ENCODE results near the gene TNFRSF18. TPM values are rescaled to one million over a fixed set of nuclear protein-coding genes. Genes with fewer than 3 reads are reported as not detected.

Gene TNFRSF18
- polyA plus RNA-seq, 3 donors from 2014 or later, result 56.4 to 136 (median 105) TPM

- no peak for DNase-seq
- no peaks in the 10 kb centered on the region for H3K36me3 Mint-ChIP-seq
- no peaks in the 10 kb centered on the region for H3K9me3 Mint-ChIP-seq
- peaks cover 11 to 15% of the 10 kb centered on the region in 2 donors for H3K4me1 Mint-ChIP-seq
- H3K27ac Mint-ChIP-seq, result no peak overlapping the region
- no peak overlapping the region for H3K4me3 Mint-ChIP-seq
- peaks cover 6 to 13% (median 8%) of the 10 kb centered on the region in 3 donors for H3K27me3 Mint-ChIP-seq (ENCODE audit: low read depth in 3 of 3)
Measured at GRCh38 chr1:1167398-1167821, 39.0 kb downstream of the TNFRSF18 start.

- DNase-seq, result no peak
- H3K9me3 Mint-ChIP-seq, result no peaks in the 10 kb centered on the region
- H3K4me3 Mint-ChIP-seq, result peak overlapping the region in 1 of 5 donors; percentile 29
- peaks cover 8 to 15% of the 10 kb centered on the region in 2 donors for H3K4me1 Mint-ChIP-seq
- H3K36me3 Mint-ChIP-seq, result no peaks in the 10 kb centered on the region
- peaks cover 5 to 12% (median 6%) of the 10 kb centered on the region in 3 donors for H3K27me3 Mint-ChIP-seq (ENCODE audit: low read depth in 3 of 3)
- H3K27ac Mint-ChIP-seq, result peak overlapping the region in 1 of 6 donors; percentile 92
Measured at GRCh38 chr1:1166642-1167397, 39.6 kb downstream of the TNFRSF18 start.

- Mint-ChIP-seq H3K9me3 (no peaks in the 10 kb centered on the region), H3K36me3 (no peaks in the 10 kb centered on the region), H3K27ac (peak overlapping the region; percentile 23 to 92 (median 80)), H3K4me3 (peak overlapping the region; percentile 60 to 73 (median 62)), H3K4me1 (peaks cover 8 to 15% of the 10 kb centered on the region in 2 donors), H3K27me3 (ENCODE audit: low read depth in 3 of 3) (peaks cover 5 to 12% (median 6%) of the 10 kb centered on the region in 3 donors)
- peak; percentile 66 to 77 (median 73) for DNase-seq
Measured at GRCh38 chr1:1165900-1166421, 40.4 kb downstream of the TNFRSF18 start.

- H3K27me3 Mint-ChIP-seq (ENCODE audit: low read depth in 3 of 3), result peaks cover 5 to 11% (median 6%) of the 10 kb centered on the region in 3 donors
- H3K4me1 Mint-ChIP-seq, result peaks cover 8 to 15% of the 10 kb centered on the region in 2 donors
- peak overlapping the region; percentile 30 to 73 (median 62) for H3K4me3 Mint-ChIP-seq
- no peak for DNase-seq
- H3K9me3 Mint-ChIP-seq, result no peaks in the 10 kb centered on the region
- no peaks in the 10 kb centered on the region for H3K36me3 Mint-ChIP-seq
- H3K27ac Mint-ChIP-seq, result peak overlapping the region in 5 of 6 donors; percentile 69 to 92 (median 81)
Measured at GRCh38 chr1:1165485-1165884, 40.9 kb downstream of the TNFRSF18 start.

GRCh38 chr1:1164701-1165451 is 41.5 kb downstream of the TNFRSF18 start:
- Mint-ChIP-seq H3K4me3 (no peak overlapping the region), H3K9me3 (no peaks in the 10 kb centered on the region), H3K36me3 (no peaks in the 10 kb centered on the region), H3K27ac (no peak overlapping the region), H3K4me1 (peaks cover 8 to 15% of the 10 kb centered on the region in 2 donors), H3K27me3 (ENCODE audit: low read depth in 3 of 3) (peaks cover 1 to 13% (median 6%) of the 10 kb centered on the region in 3 donors)
- no peak for DNase-seq

GRCh38 chr1:1164361-1164700 is 42.1 kb downstream of the TNFRSF18 start:
- H3K27me3 Mint-ChIP-seq (ENCODE audit: low read depth in 3 of 3), result peaks cover 0 to 14% (median 6%) of the 10 kb centered on the region in 3 donors

GRCh38 chr1:1163538-1164070 is 42.8 kb downstream of the TNFRSF18 start:
- H3K4me1 Mint-ChIP-seq, result peaks cover 10 to 15% of the 10 kb centered on the region in 2 donors
- H3K27ac Mint-ChIP-seq, result no peak overlapping the region
- no peak for DNase-seq
- no peaks in the 10 kb centered on the region for H3K36me3 Mint-ChIP-seq
- H3K4me3 Mint-ChIP-seq, result no peak overlapping the region
- H3K27me3 Mint-ChIP-seq (ENCODE audit: low read depth in 3 of 3), result peaks cover 0 to 14% (median 7%) of the 10 kb centered on the region in 3 donors
- H3K9me3 Mint-ChIP-seq, result no peaks in the 10 kb centered on the region

More at GRCh38 chr1:1164361-1164700, 42.1 kb downstream of the TNFRSF18 start:
- Mint-ChIP-seq H3K9me3 (no peaks in the 10 kb centered on the region), H3K4me3 (peak overlapping the region in 1 of 5 donors; percentile 35), H3K27ac (peak overlapping the region in 1 of 6 donors; percentile 62), H3K4me1 (peaks cover 8 to 15% of the 10 kb centered on the region in 2 donors), H3K36me3 (no peaks in the 10 kb centered on the region)
- DNase-seq, result no peak

- Mint-ChIP-seq H3K9me3 (no peaks in the 10 kb centered on the region), H3K4me3 (no peak overlapping the region), H3K36me3 (no peaks in the 10 kb centered on the region), H3K27me3 (ENCODE audit: low read depth in 3 of 3) (peaks cover 0 to 14% (median 7%) of the 10 kb centered on the region in 3 donors), H3K27ac (no peak overlapping the region), H3K4me1 (peaks cover 10 to 15% of the 10 kb centered on the region in 2 donors)
- no peak for DNase-seq
Measured at GRCh38 chr1:1162597-1163537, 43.5 kb downstream of the TNFRSF18 start.

GRCh38 chr1:1161683-1162079 is 44.7 kb downstream of the TNFRSF18 start:
- no peaks in the 10 kb centered on the region for H3K9me3 Mint-ChIP-seq
- no peak overlapping the region for H3K4me3 Mint-ChIP-seq
- no peaks in the 10 kb centered on the region for H3K36me3 Mint-ChIP-seq

GRCh38 chr1:1161078-1161682 is 45.2 kb downstream of the TNFRSF18 start:
- DNase-seq, result no peak
- H3K36me3 Mint-ChIP-seq, result no peaks in the 10 kb centered on the region
- peaks cover 8 to 14% of the 10 kb centered on the region in 2 donors for H3K4me1 Mint-ChIP-seq
- no peak overlapping the region for H3K27ac Mint-ChIP-seq
- H3K9me3 Mint-ChIP-seq, result no peaks in the 10 kb centered on the region
- H3K4me3 Mint-ChIP-seq, result no peak overlapping the region
- H3K27me3 Mint-ChIP-seq (ENCODE audit: low read depth in 3 of 3), result peaks cover 0 to 12% (median 7%) of the 10 kb centered on the region in 3 donors

More at GRCh38 chr1:1161683-1162079, 44.7 kb downstream of the TNFRSF18 start:
- Mint-ChIP-seq H3K27ac (no peak overlapping the region), H3K4me1 (peaks cover 10 to 15% of the 10 kb centered on the region in 2 donors), H3K27me3 (ENCODE audit: low read depth in 3 of 3) (peaks cover 0 to 14% (median 7%) of the 10 kb centered on the region in 3 donors)
- no peak for DNase-seq

GRCh38 chr1:1160281-1160930 is 46.0 kb downstream of the TNFRSF18 start:
- no peaks in the 10 kb centered on the region for H3K36me3 Mint-ChIP-seq
- DNase-seq, result no peak
- H3K27me3 Mint-ChIP-seq (ENCODE audit: low read depth in 3 of 3), result peaks cover 0 to 6% (median 5%) of the 10 kb centered on the region in 3 donors
- peaks cover 2 to 6% of the 10 kb centered on the region in 2 donors for H3K4me1 Mint-ChIP-seq
- H3K4me3 Mint-ChIP-seq, result peak overlapping the region in 1 of 5 donors; percentile 12
- no peak overlapping the region for H3K27ac Mint-ChIP-seq
- H3K9me3 Mint-ChIP-seq, result no peaks in the 10 kb centered on the region

All from immature natural killer cell (primary cell).